ENCODE data around the gene RTP5. TPM values are rescaled to one million over a fixed set of nuclear protein-coding genes. Genes with fewer than 3 reads are reported as not detected.
"Not testable (repeated sequence)": the region's sequence is repeated elsewhere in the genome, so short reads cannot be mapped to it uniquely, and the experiment has no call there.

RTP5 gene
- total RNA-seq, 1 donor from 2014 or later = 2.4 TPM

- no peak for DNase-seq (ENCODE audit: low spot score in 2 of 2)
- no peak for FAIRE-seq
Measured at GRCh38 chr2:241898463-241899270, 29.1 kb downstream of the RTP5 start.

- FAIRE-seq = no peak
- DNase-seq (ENCODE audit: low spot score in 2 of 2) = no peak
Measured at GRCh38 chr2:241900251-241901017, 30.9 kb downstream of the RTP5 start.

GRCh38 chr2:241901018-241901380 is 31.5 kb downstream of the RTP5 start:
- FAIRE-seq = no peak
- DNase-seq (ENCODE audit: low spot score in 2 of 2) = no peak

GRCh38 chr2:241901500-241902351 is 32.2 kb downstream of the RTP5 start:
- FAIRE-seq (no peak), DNase-seq (ENCODE audit: low spot score in 2 of 2) (peak in 1 of 2 donors; percentile 45)

- DNase-seq (ENCODE audit: low spot score in 2 of 2) (no peak), FAIRE-seq (no peak)
Measured at GRCh38 chr2:241902357-241902991, 32.9 kb downstream of the RTP5 start.

GRCh38 chr2:241903121-241904010 is 33.8 kb downstream of the RTP5 start:
- FAIRE-seq = no peak
- DNase-seq (ENCODE audit: low spot score in 2 of 2) = no peak

GRCh38 chr2:241904011-241904718 is 34.6 kb downstream of the RTP5 start:
- DNase-seq (ENCODE audit: low spot score in 2 of 2) = no peak
- FAIRE-seq = no peak

GRCh38 chr2:241904791-241905710 is 35.5 kb downstream of the RTP5 start:
- DNase-seq (ENCODE audit: low spot score in 2 of 2) = no peak

GRCh38 chr2:241905716-241906377 is 36.3 kb downstream of the RTP5 start:
- no peak for FAIRE-seq

More at GRCh38 chr2:241904791-241905710, 35.5 kb downstream of the RTP5 start:
- no peak for FAIRE-seq

GRCh38 chr2:241906378-241906770 is 36.8 kb downstream of the RTP5 start:
- not testable (repeated sequence) for DNase-seq (ENCODE audit: low spot score in 2 of 2); FAIRE-seq

More at GRCh38 chr2:241905716-241906377, 36.3 kb downstream of the RTP5 start:
- no peak for DNase-seq (ENCODE audit: low spot score in 2 of 2)

GRCh38 chr2:241906826-241907570 is 37.5 kb downstream of the RTP5 start:
- FAIRE-seq (no peak), DNase-seq (ENCODE audit: low spot score in 2 of 2) (no peak)

GRCh38 chr2:241907831-241908230 is 38.3 kb downstream of the RTP5 start:
- FAIRE-seq; DNase-seq (ENCODE audit: low spot score in 2 of 2): not testable (repeated sequence)

GRCh38 chr2:241908686-241909420 is 39.3 kb downstream of the RTP5 start:
- no peak for DNase-seq (ENCODE audit: low spot score in 2 of 2)
- FAIRE-seq = no peak

- DNase-seq (ENCODE audit: low spot score in 2 of 2) (no peak), FAIRE-seq (no peak)
Measured at GRCh38 chr2:241909769-241910168, 40.2 kb downstream of the RTP5 start.

All from frontal cortex (tissue), 4 donors.